GM12875 (cell line): Measurements from ENCODE around the gene PARP11.

Experiments used
- H3K4me3 ChIP-seq: one replicate; pipeline ENCODE4 v1.5.1; 2011; ENCODE audit warnings: low read depth, low read length, control low read depth
- CTCF ChIP-seq: IDR thresholded peaks from 2 replicates; pipeline ENCODE4 v1.5.1; 2011; ENCODE audit warnings: low read depth, mild to moderate bottlenecking, control low read depth, inconsistent platforms, low read length, moderate library complexity, borderline replicate concordance; ENCODE audit not compliant: insufficient read depth

PARP11 gene

GRCh38 chr12:3828888-3829287 lies 44.3 kb downstream of the PARP11 start:
- H3K4me3 ChIP-seq: no peak overlapping the region
- no peak for TF ChIP-seq CTCF

- no peak overlapping the region for H3K4me3 ChIP-seq
- no peak for TF ChIP-seq CTCF
These were observed 45.7 kb downstream of the PARP11 start for GRCh38 chr12:3827301-3828000.

- H3K4me3 ChIP-seq: no peak overlapping the region
- TF ChIP-seq CTCF: no peak
These were observed 51.8 kb downstream of the PARP11 start for GRCh38 chr12:3821441-3821840.

GRCh38 chr12:3820122-3820521 lies 53.1 kb downstream of the PARP11 start:
- no peak overlapping the region for H3K4me3 ChIP-seq
- TF ChIP-seq CTCF: no peak

GRCh38 chr12:3816266-3816665 lies 56.9 kb downstream of the PARP11 start:
- no peak for TF ChIP-seq CTCF
- H3K4me3 ChIP-seq: no peak overlapping the region

- H3K4me3 ChIP-seq: no peak overlapping the region
- no peak for TF ChIP-seq CTCF
These were observed 58.0 kb downstream of the PARP11 start for GRCh38 chr12:3815094-3815766.

- no peak overlapping the region for H3K4me3 ChIP-seq
- TF ChIP-seq CTCF: no peak
These were observed 62.7 kb downstream of the PARP11 start for GRCh38 chr12:3810540-3810939.
